Caco-2 (cell line): ENCODE measurements around the gene ZFAND2A. TPM values are rescaled to one million over a fixed set of nuclear protein-coding genes. Genes with fewer than 3 reads are reported as not detected.
"Not testable (repeated sequence)": the region's sequence is repeated elsewhere in the genome, so short reads cannot be mapped to it uniquely, and the experiment has no call there.

Experiments used
- BruUV-seq: library from RNA; stranded (reverse); fragments of 400-500 nt; replicated peaks from 2 replicates; lab custom pipeline; 2021; lab: Mats Ljungman, UMichigan
- CTCF ChIA-PET: fragments of 300-600 bp; sonication (Branson Sonifier 250); formaldehyde crosslinking; loops from one replicate; lab custom pipeline; 2022; ENCODE audit warnings: antibody characterized with exemption; lab: Charles Lee
- POLR2A ChIA-PET: fragments of 300-600 bp; sonication (Branson Sonifier 250); formaldehyde crosslinking; loops from one replicate; lab custom pipeline; 2022; ENCODE audit warnings: antibody characterized with exemption; lab: Charles Lee
- DNase-seq, 2 experiments: peaks; one replicate each; pipeline versions ENCODE4 v3.0.0 to v3.0.0-alpha.2; 2020 to 2022
- H3K27me3 ChIP-seq: replicated peaks from 2 replicates; pipeline ENCODE4 v1.6.0; 2011; ENCODE audit warnings: low read length; ENCODE audit not compliant: control insufficient read depth, insufficient read depth
- H3K36me3 ChIP-seq: 2 replicates; pipeline ENCODE4 v1.5.1; 2011; ENCODE audit warnings: low read length; ENCODE audit not compliant: control insufficient read depth, insufficient read depth
- H3K4me1 ChIP-seq: fragments of 250-450 bp; sonication (Bioruptor Pico); 2 replicates; pipeline ENCODE4 v1.5.1; 2020; ENCODE audit warnings: mild to moderate bottlenecking
- H3K4me3 ChIP-seq: 2 replicates; pipeline ENCODE4 v1.5.1; 2011; ENCODE audit warnings: low read depth, mild to moderate bottlenecking, control low read depth, low read length
- H3K9me3 ChIP-seq: fragments of 250-450 bp; sonication (Bioruptor Pico); 2 replicates; pipeline ENCODE4 v1.5.1; 2020; ENCODE audit warnings: mild to moderate bottlenecking, moderate library complexity
- H3K27ac Mint-ChIP-seq: one replicate; pipeline ENCODE4 v1.8.0; 2022; ENCODE audit warnings: mixed read lengths; ENCODE audit not compliant: unreplicated experiment
- H3K27me3 Mint-ChIP-seq: one replicate; pipeline ENCODE4 v1.8.0; 2022; ENCODE audit warnings: mixed read lengths; ENCODE audit not compliant: insufficient read depth, unreplicated experiment
- H3K36me3 Mint-ChIP-seq: one replicate; pipeline ENCODE4 v1.8.0; 2022; ENCODE audit warnings: mild to moderate bottlenecking, mixed read lengths; ENCODE audit not compliant: insufficient read depth, unreplicated experiment
- H3K4me1 Mint-ChIP-seq: one replicate; pipeline ENCODE4 v1.8.0; 2022; ENCODE audit warnings: low read depth, mixed read lengths; ENCODE audit not compliant: unreplicated experiment
- H3K4me3 Mint-ChIP-seq: one replicate; pipeline ENCODE4 v1.8.0; 2022; ENCODE audit warnings: mild to moderate bottlenecking, moderate library complexity, mixed read lengths; ENCODE audit not compliant: unreplicated experiment
- H3K9me3 Mint-ChIP-seq: one replicate; pipeline ENCODE4 v1.8.0; 2022; ENCODE audit warnings: mixed read lengths; ENCODE audit not compliant: unreplicated experiment
- CTCF ChIP-seq, 2 experiments: fragments of 200-600 bp in 1 of 2; IDR thresholded peaks; 1 replicate in 1 of 2; 2 replicates in 1 of 2; pipeline versions ENCODE4 v1.5.1 to v1.8.0; 2011 to 2022; ENCODE audit warnings: antibody characterized with exemption in 1 of 2, control low read depth in 1 of 2, inconsistent platforms in 1 of 2, low read depth in 1 of 2, low read length in 1 of 2, mild to moderate bottlenecking in 1 of 2, moderate library complexity in 1 of 2; ENCODE audit not compliant: insufficient read depth in 1 of 2, severe bottlenecking in 1 of 2, unreplicated experiment in 1 of 2
- intact Hi-C: fragments of 100-400 bp; cut with micrococcal nuclease; formaldehyde crosslinking; loops from one replicate; pipeline ENCODE4 v1.10.0; 2022; ENCODE audit not compliant: unreplicated experiment
- total RNA-seq: library from RNA; stranded (reverse); gene quantifications from 2 replicates; pipeline ENCODE4 v1.2.3, GENCODE V29; 2022

ZFAND2A gene
- total RNA-seq, 1 experiment from 2014 or later = 32.1 TPM

DNA sequence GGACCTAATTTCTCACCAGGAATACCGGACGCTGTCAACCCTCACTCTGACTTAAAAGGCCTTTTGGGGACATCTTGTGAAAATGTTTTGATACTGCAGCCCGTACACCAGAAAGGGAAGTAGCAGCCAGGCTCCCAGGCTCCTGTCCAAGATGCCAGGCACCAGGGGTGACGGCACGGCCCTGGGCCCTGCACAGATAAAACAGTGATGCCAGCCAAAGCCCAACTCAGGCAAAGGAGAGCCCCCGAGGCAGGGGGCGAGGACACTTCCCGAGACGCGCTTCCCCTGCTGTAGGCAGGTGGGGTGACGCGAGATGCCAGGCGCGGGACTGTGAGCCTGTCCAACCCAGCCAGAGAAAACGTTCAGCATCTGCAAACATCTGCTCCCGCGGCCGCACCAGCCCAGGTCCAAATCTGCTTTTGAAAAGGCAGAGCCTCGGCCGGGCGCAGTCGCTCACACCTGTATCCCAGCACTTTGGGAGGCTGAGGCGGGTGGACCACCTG is 15.7 kb downstream of the ZFAND2A start:
- Histone ChIP-seq H3K4me3 (no peak overlapping the region), H3K36me3 (no peaks in the 10 kb centered on the region), H3K9me3 (no peaks in the 10 kb centered on the region), H3K4me1 (no peaks in the 10 kb centered on the region), H3K27me3 (no peaks in the 10 kb centered on the region)
- BruUV-seq = no TSS peak
- no peaks in the 10 kb centered on the region for H3K27me3 Mint-ChIP-seq
- peak in 1 of 2 experiments; percentile 35 for DNase-seq
- H3K36me3 Mint-ChIP-seq = no peaks in the 10 kb centered on the region
- POLR2A ChIA-PET = no interaction called here
- no peaks in the 10 kb centered on the region for H3K4me1 Mint-ChIP-seq
- CTCF ChIA-PET = interaction anchor here (0.8 to 2.1 kb wide), 2 partner anchors 79 to 152 kb away, joined by 3 to 11 read pairs; no protein-coding TSS in a partner anchor
- H3K27ac Mint-ChIP-seq = no peak overlapping the region
- H3K4me3 Mint-ChIP-seq = no peak overlapping the region
- H3K9me3 Mint-ChIP-seq = no peaks in the 10 kb centered on the region
- intact Hi-C loops = no loop called here
- TF ChIP-seq CTCF (IDR thresholded peaks at IDR 0.05; ENCODE audit: insufficient read depth in 1 of 2, low read depth in 1 of 2, low read length in 1 of 2, severe bottlenecking in 1 of 2, unreplicated experiment in 1 of 2) = peak in 1 of 2 experiments; percentile 37

DNA sequence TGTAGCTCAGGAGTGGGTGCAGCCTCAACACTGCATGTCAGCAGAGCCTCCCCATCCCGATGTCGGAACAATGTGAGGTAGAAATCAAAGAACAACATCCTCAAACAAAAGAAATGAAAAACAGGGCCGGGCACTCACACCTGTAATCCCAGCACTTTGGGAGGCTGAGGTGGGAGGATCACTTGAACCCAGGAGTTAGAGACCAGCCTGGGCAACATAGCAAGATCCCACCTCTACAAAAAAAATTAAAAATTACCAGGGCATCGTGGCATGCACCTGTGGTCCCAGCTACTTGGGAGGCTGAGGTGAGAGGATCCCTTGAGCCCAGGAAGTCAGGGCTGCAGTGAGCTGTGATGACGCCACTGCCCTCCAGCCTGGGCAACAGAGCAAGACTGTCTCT is 17.0 kb downstream of the ZFAND2A start:
- POLR2A ChIA-PET, intact Hi-C loops, H3K4me3 ChIP-seq: not testable (repeated sequence)

DNA sequence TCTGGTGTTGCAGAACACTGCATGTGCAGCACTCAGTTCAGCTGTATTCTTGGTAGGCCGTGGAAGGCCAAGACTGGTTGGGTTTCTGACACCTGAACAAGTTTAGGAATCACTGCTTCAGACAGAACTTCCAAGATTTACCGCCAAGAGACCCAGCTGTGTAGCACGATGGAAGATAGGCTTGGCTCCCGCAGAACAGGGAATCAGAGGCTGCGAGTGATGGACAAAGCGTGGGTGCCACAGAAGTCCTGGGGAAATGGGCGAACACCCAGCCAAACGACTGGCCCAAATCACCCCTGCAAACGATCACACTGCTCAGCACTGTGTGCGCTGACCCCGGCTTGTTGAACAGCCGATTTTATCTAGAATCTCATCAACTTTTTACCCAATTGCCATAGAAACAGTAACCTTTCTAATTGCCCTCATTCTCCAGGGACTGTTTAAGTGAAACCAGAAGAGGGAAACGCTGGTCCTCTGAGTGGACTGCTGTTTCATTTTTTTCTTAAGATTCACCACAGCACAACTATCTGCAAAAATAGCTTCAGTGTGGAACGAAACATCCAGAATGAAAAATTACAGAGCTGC is 17.9 kb downstream of the ZFAND2A start:
- intact Hi-C loops = no loop called here
- H3K27me3 Mint-ChIP-seq = no peaks in the 10 kb centered on the region
- H3K9me3 ChIP-seq = no peaks in the 10 kb centered on the region
- H3K4me1 Mint-ChIP-seq = peaks cover 3% of the 10 kb centered on the region
- H3K4me3 ChIP-seq = no peak overlapping the region
- H3K4me3 Mint-ChIP-seq = no peak overlapping the region
- POLR2A ChIA-PET = no interaction called here
- no peaks in the 10 kb centered on the region for H3K36me3 Mint-ChIP-seq
- no peaks in the 10 kb centered on the region for H3K36me3 ChIP-seq
- TF ChIP-seq CTCF (IDR thresholded peaks at IDR 0.05; ENCODE audit: insufficient read depth in 1 of 2, low read depth in 1 of 2, low read length in 1 of 2, severe bottlenecking in 1 of 2, unreplicated experiment in 1 of 2) = no peak
- CTCF ChIA-PET = interaction anchor here (0.6 to 2.1 kb wide), 3 partner anchors 34 to 149 kb away, joined by 3 to 11 read pairs (median 4); no protein-coding TSS in a partner anchor
- H3K9me3 Mint-ChIP-seq = no peaks in the 10 kb centered on the region
- DNase-seq = peak in 1 of 2 experiments; percentile 8
- BruUV-seq = no TSS peak
- no peaks in the 10 kb centered on the region for H3K27me3 ChIP-seq
- no peak overlapping the region for H3K27ac Mint-ChIP-seq
- no peaks in the 10 kb centered on the region for H3K4me1 ChIP-seq

More for the DNA sequence above, 17.0 kb downstream of the ZFAND2A start:
- CTCF ChIA-PET = interaction anchor here (2.1 kb wide), 1 partner anchor 150 kb away, joined by 11 read pairs; no protein-coding TSS in a partner anchor
- not testable (repeated sequence) for H3K27ac Mint-ChIP-seq, H3K36me3 ChIP-seq, DNase-seq, H3K4me3 Mint-ChIP-seq, H3K9me3 ChIP-seq, BruUV-seq, H3K27me3 Mint-ChIP-seq, H3K9me3 Mint-ChIP-seq, H3K27me3 ChIP-seq, H3K36me3 Mint-ChIP-seq, H3K4me1 ChIP-seq, H3K4me1 Mint-ChIP-seq
